Endothelial cell of umbilical vein (primary cell): ENCODE data around the gene TCAP. TPM values are rescaled to one million over a fixed set of nuclear protein-coding genes. Genes with fewer than 3 reads are reported as not detected.

Source experiments
- BruUV-seq: library from RNA; stranded (reverse); fragments of 400-500 nt; replicated peaks from 2 replicates; lab custom pipeline; 2021; lab: Mats Ljungman, UMichigan
- CTCF ChIA-PET: fragments of 300-600, 350-600 bp; sonication (Branson Sonifier 250); formaldehyde crosslinking; loops from one replicate; lab custom pipeline; 2021; ENCODE audit warnings: antibody characterized with exemption, inconsistent platforms; lab: Charles Lee
- POLR2A ChIA-PET: fragments of 300-600, 350-600 bp; sonication (Branson Sonifier 250); formaldehyde crosslinking; loops from one replicate; lab custom pipeline; 2021; ENCODE audit warnings: antibody characterized with exemption, inconsistent platforms; lab: Charles Lee
- DNase-seq: peaks from one replicate; pipeline ENCODE4 v3.0.0-alpha.2; 2011; ENCODE audit warnings: low read depth, low spot score
- FAIRE-seq: peaks from 2 replicates; lab custom pipeline; 2011; peaks lifted over from hg19 to GRCh38; lab: Jason Lieb, UNC
- H2AFZ ChIP-seq: 2 replicates; pipeline ENCODE4 v1.6.0; 2012; ENCODE audit warnings: low read depth, low read length, control low read depth, inconsistent platforms
- H3K27ac ChIP-seq: 2 replicates; pipeline ENCODE4 v1.5.1; 2011; ENCODE audit warnings: low read depth, mild to moderate bottlenecking, control low read depth, low read length, moderate library complexity; ENCODE audit not compliant: insufficient read depth
- H3K27me3 ChIP-seq, 2 experiments: 2 replicates each; pipeline versions ENCODE4 v1.6.0 to v1.6.1; 2011; ENCODE audit warnings: low read length in 2 of 2, mixed read lengths in 1 of 2; ENCODE audit not compliant: control insufficient read depth in 2 of 2, insufficient read depth in 2 of 2
- H3K36me3 ChIP-seq, 2 experiments: 2 replicates in 1 of 2; 3 replicates in 1 of 2; pipeline ENCODE4 v1.5.1; 2011; ENCODE audit warnings: low read length in 2 of 2, mild to moderate bottlenecking in 1 of 2, moderate library complexity in 1 of 2; ENCODE audit not compliant: control insufficient read depth in 2 of 2, insufficient read depth in 2 of 2; ENCODE audit errors: extremely low read depth in 1 of 2
- H3K4me1 ChIP-seq: 3 replicates; pipeline ENCODE4 v1.5.1; 2011; ENCODE audit warnings: mild to moderate bottlenecking, low read length; ENCODE audit not compliant: control insufficient read depth, insufficient read depth; ENCODE audit errors: extremely low read depth
- H3K4me2 ChIP-seq: 2 replicates; pipeline ENCODE4 v1.6.1; 2011; ENCODE audit warnings: low read length, control low read depth, mixed read lengths; ENCODE audit not compliant: insufficient read depth
- H3K4me3 ChIP-seq, 3 experiments: fragments of 200-600 bp in 1 of 3; sonication (generic), shearing (Covaris generic) in 1 of 3; replicated peaks in 1 of 3; 2 replicates each; pipeline ENCODE4 v1.5.1; 2011 to 2016; ENCODE audit warnings: control low read depth in 3 of 3, low read length in 3 of 3, mild to moderate bottlenecking in 2 of 3, inconsistent platforms in 1 of 3, low read depth in 1 of 3, moderate library complexity in 1 of 3; ENCODE audit not compliant: insufficient read depth in 1 of 3
- H3K79me2 ChIP-seq: 2 replicates; pipeline ENCODE4 v1.6.0; 2012; ENCODE audit warnings: low read length, inconsistent platforms; ENCODE audit not compliant: control insufficient read depth, insufficient read depth
- H3K9ac ChIP-seq: replicated peaks from 2 replicates; pipeline ENCODE3; 2011; ENCODE audit warnings: low read length, control low read depth; ENCODE audit not compliant: insufficient read depth; ENCODE audit errors: extremely low read depth
- H3K9me1 ChIP-seq: replicated peaks from 3 replicates; pipeline ENCODE4 v1.6.0; 2011; ENCODE audit warnings: mild to moderate bottlenecking, low read length; ENCODE audit not compliant: control insufficient read depth, insufficient read depth; ENCODE audit errors: extremely low read depth
- H3K9me3 ChIP-seq: replicated peaks from 2 replicates; pipeline ENCODE4 v1.5.1; 2012; ENCODE audit warnings: low read length, inconsistent platforms; ENCODE audit not compliant: control insufficient read depth, insufficient read depth
- H4K20me1 ChIP-seq: replicated peaks from 2 replicates; pipeline ENCODE3; 2011; ENCODE audit warnings: mild to moderate bottlenecking, low read length; ENCODE audit not compliant: control insufficient read depth, insufficient read depth; ENCODE audit errors: extremely low read depth
- FOS ChIP-seq: IDR thresholded peaks from 2 replicates; pipeline ENCODE4 v1.6.1; 2011; ENCODE audit warnings: mild to moderate bottlenecking, low read length, moderate library complexity, borderline replicate concordance; ENCODE audit not compliant: insufficient read depth
- GATA2 ChIP-seq: IDR thresholded peaks from 2 replicates; pipeline ENCODE4 v1.7.0; 2011; ENCODE audit warnings: low read depth, mild to moderate bottlenecking, moderate library complexity, mixed read lengths, low read length; ENCODE audit not compliant: insufficient read length, insufficient read depth
- JUN ChIP-seq: IDR thresholded peaks from 2 replicates; pipeline ENCODE4 v1.6.1; 2011; ENCODE audit warnings: borderline replicate concordance, low read depth; ENCODE audit not compliant: insufficient read length, insufficient read depth
- POLR2A ChIP-seq: IDR thresholded peaks from 2 replicates; pipeline ENCODE4 v1.6.1; 2012; ENCODE audit warnings: low read depth, mild to moderate bottlenecking, control low read depth, low read length
- POLR2AphosphoS5 ChIP-seq: IDR thresholded peaks from 2 replicates; pipeline ENCODE4 v1.6.1; 2012; ENCODE audit warnings: low read depth, mild to moderate bottlenecking, control low read depth, low read length, moderate library complexity; ENCODE audit not compliant: insufficient read depth
- dilution Hi-C: fragments of 300-500 bp; cut with MboI; formaldehyde crosslinking; loops from one replicate; pipeline ENCODE4 v1.15.0; 2019; ENCODE audit warnings: low sequenced_read_pairs; ENCODE audit not compliant: extremely low pct_ligation_motif_present
- intact Hi-C: fragments of 100-400 bp; cut with micrococcal nuclease; formaldehyde crosslinking; loops from one replicate; pipeline ENCODE4 v1.10.0; 2022
- polyA plus RNA-seq, 4 experiments: library from polyadenylated mRNA; depleted of rRNA in 3 of 4; stranded (reverse) in 3 of 4; unstranded in 1 of 4; fragments of >200 nt; gene quantifications; 2 replicates each; pipeline versions ENCODE4 v1.2.1 to v1.2.3, GENCODE V29; 2011 to 2012; ENCODE audit warnings: missing spikeins in 1 of 4
- total RNA-seq: library from RNA; stranded (reverse); gene quantifications from 2 replicates; pipeline ENCODE4 v1.2.3, GENCODE V29; 2021
- TF ChIP-seq, protein P1 (sequence below), 2 donors: IDR thresholded peaks; 1 replicate in 1 of 2; 2 replicates in 1 of 2; pipeline ENCODE4 v1.5.1; 2011; ENCODE audit warnings: low read length in 2 of 2, mild to moderate bottlenecking in 2 of 2, moderate library complexity in 2 of 2, control low read depth in 1 of 2, inconsistent platforms in 1 of 2, low read depth in 1 of 2; ENCODE audit not compliant: insufficient read depth in 1 of 2; ENCODE audit errors: extremely low read depth in 1 of 2
- TF ChIP-seq, protein P2 (sequence below): IDR thresholded peaks from 2 replicates; pipeline ENCODE4 v1.6.1; 2011; ENCODE audit not compliant: insufficient read depth, insufficient read length

The TCAP gene
- total and polyA plus RNA-seq, 2 donors (not counting 3 experiments of a cell fraction or from before 2014, with no cell fraction given), result 0.51 to 0.93 TPM

DNA sequence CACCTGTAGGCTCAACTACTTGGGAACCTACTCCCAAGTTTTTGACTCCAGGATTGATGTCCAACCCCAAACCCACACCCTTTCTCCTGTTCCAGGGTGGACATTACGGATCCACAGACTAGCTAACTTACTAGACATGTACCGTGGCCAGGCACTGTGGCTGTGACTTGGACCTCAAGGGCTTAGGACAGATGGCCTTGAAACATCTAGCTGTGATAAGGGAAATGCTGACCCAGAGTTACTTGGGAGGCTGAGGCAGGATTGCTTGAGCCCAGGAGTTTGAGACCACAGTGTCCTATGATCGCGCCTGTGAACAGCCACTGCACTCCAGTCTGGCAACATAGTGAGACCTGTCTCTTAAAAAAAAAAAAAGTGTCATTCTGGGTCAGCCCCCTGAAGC lies 24.1 kb upstream of the TCAP start:
- CTCF ChIA-PET, result interaction anchor here (0.6 to 5.2 kb wide), 5 partner anchors 13 to 462 kb away, joined by 3 to 25 read pairs (median 5); no protein-coding TSS in a partner anchor
- POLR2A ChIA-PET, result no interaction called here
- H3K27ac ChIP-seq, result no peak overlapping the region
- H3K79me2 ChIP-seq, result peaks cover 26% of the 10 kb centered on the region
- no peaks in the 10 kb centered on the region for H3K9me1 ChIP-seq
- H3K36me3 ChIP-seq, result no peaks in the 10 kb centered on the region
- dilution Hi-C loops (no loop called here), intact Hi-C loops (no loop called here)
- FAIRE-seq, result no peak
- H4K20me1 ChIP-seq, result no peaks in the 10 kb centered on the region
- peaks cover 22% of the 10 kb centered on the region for H3K4me1 ChIP-seq
- no peak for DNase-seq
- no peak overlapping the region for H3K4me3 ChIP-seq
- TF ChIP-seq, protein P1, sequence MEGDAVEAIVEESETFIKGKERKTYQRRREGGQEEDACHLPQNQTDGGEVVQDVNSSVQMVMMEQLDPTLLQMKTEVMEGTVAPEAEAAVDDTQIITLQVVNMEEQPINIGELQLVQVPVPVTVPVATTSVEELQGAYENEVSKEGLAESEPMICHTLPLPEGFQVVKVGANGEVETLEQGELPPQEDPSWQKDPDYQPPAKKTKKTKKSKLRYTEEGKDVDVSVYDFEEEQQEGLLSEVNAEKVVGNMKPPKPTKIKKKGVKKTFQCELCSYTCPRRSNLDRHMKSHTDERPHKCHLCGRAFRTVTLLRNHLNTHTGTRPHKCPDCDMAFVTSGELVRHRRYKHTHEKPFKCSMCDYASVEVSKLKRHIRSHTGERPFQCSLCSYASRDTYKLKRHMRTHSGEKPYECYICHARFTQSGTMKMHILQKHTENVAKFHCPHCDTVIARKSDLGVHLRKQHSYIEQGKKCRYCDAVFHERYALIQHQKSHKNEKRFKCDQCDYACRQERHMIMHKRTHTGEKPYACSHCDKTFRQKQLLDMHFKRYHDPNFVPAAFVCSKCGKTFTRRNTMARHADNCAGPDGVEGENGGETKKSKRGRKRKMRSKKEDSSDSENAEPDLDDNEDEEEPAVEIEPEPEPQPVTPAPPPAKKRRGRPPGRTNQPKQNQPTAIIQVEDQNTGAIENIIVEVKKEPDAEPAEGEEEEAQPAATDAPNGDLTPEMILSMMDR (IDR thresholded peaks at IDR 0.05; ENCODE audit: extremely low read depth in 1 of 2, insufficient read depth in 1 of 2, low read depth in 1 of 2, low read length in 2 of 2), result no peak
- no peak for TF ChIP-seq POLR2A
- no peaks in the 10 kb centered on the region for H3K9me3 ChIP-seq
- no peak overlapping the region for H2AFZ ChIP-seq
- H3K27me3 ChIP-seq, result no peaks in the 10 kb centered on the region
- BruUV-seq, result no TSS peak
- H3K4me2 ChIP-seq, result no peak overlapping the region
- no peak overlapping the region for H3K9ac ChIP-seq

DNA sequence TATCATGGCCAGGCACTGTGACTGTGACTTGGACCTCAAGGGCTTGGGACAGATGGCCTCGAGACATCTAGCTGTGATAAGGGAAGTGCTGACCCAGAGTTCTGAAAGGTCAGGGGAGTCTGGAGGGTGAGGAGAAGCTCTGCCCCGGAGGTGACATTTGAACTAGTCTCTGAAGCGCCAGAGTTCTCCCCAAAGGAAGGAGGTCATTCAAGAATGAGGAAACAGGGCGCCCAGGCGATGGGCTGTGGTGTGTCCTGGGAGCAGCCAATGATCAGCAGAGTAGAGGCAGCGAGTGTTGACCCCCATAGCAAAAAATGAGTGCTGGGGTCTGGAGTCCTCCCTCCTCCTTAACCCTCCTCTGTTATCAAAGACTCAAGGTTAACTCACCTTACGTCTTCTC lies 23.3 kb upstream of the TCAP start:
- H3K4me2 ChIP-seq, result no peak overlapping the region
- BruUV-seq, result no TSS peak
- H3K9ac ChIP-seq, result no peak overlapping the region
- no peaks in the 10 kb centered on the region for H3K9me3 ChIP-seq
- H4K20me1 ChIP-seq, result no peaks in the 10 kb centered on the region
- peaks cover 19% of the 10 kb centered on the region for H3K4me1 ChIP-seq
- no peaks in the 10 kb centered on the region for H3K27me3 ChIP-seq
- H3K27ac ChIP-seq, result no peak overlapping the region
- dilution Hi-C loops, result no loop called here
- peaks cover 26% of the 10 kb centered on the region for H3K79me2 ChIP-seq
- ChIA-PET CTCF (interaction anchor here (0.6 to 5.2 kb wide), 4 partner anchors 12 to 463 kb away, joined by 5 to 25 read pairs (median 10); no protein-coding TSS in a partner anchor), POLR2A (no interaction called here)
- no peak overlapping the region for H3K4me3 ChIP-seq
- intact Hi-C loops, result no loop called here
- no peak overlapping the region for H2AFZ ChIP-seq
- DNase-seq, result no peak
- TF ChIP-seq, protein P1 (IDR thresholded peaks at IDR 0.05; ENCODE audit: extremely low read depth in 1 of 2, insufficient read depth in 1 of 2, low read depth in 1 of 2, low read length in 2 of 2), result no peak
- TF ChIP-seq POLR2AphosphoS5, result no peak
- no peak for TF ChIP-seq JUN
- no peak for TF ChIP-seq FOS
- TF ChIP-seq GATA2, result no peak
- TF ChIP-seq POLR2A, result no peak
- TF ChIP-seq, protein P2, sequence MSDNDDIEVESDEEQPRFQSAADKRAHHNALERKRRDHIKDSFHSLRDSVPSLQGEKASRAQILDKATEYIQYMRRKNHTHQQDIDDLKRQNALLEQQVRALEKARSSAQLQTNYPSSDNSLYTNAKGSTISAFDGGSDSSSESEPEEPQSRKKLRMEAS, result no peak
- no peaks in the 10 kb centered on the region for H3K9me1 ChIP-seq
- H3K36me3 ChIP-seq, result no peaks in the 10 kb centered on the region
- no peak for FAIRE-seq
